ENCODE data around the gene ECE1.
"Not testable (repeated sequence)": the region's sequence is repeated elsewhere in the genome, so short reads cannot be mapped to it uniquely, and the experiment has no call there.

ECE1 gene

GRCh38 chr1:21247892-21248715, 42.2 kb downstream of the ECE1 start:
- DNase-seq: no peak

GRCh38 chr1:21246905-21247642, 43.2 kb downstream of the ECE1 start:
- DNase-seq: no peak

GRCh38 chr1:21245688-21246229, 44.5 kb downstream of the ECE1 start:
- no peak for DNase-seq

- DNase-seq: no peak
Observed at GRCh38 chr1:21244986-21245687, 45.1 kb downstream of the ECE1 start.

- no peak for DNase-seq
Observed at GRCh38 chr1:21244154-21244553, 46.1 kb downstream of the ECE1 start.

GRCh38 chr1:21242846-21243245, 47.4 kb downstream of the ECE1 start:
- DNase-seq: no peak

- no peak for DNase-seq
Observed at GRCh38 chr1:21241771-21242581, 48.3 kb downstream of the ECE1 start.

- no peak for DNase-seq
Observed at GRCh38 chr1:21240706-21241105, 49.6 kb downstream of the ECE1 start.

- DNase-seq: no peak
Observed at GRCh38 chr1:21239221-21239620, 51.0 kb downstream of the ECE1 start.

GRCh38 chr1:21238141-21238800, 52.0 kb downstream of the ECE1 start:
- DNase-seq: peak; percentile 95

- no peak for DNase-seq
Observed at GRCh38 chr1:21237446-21238088, 52.7 kb downstream of the ECE1 start.

- DNase-seq: no peak
Observed at GRCh38 chr1:21236178-21236577, 54.1 kb downstream of the ECE1 start.

GRCh38 chr1:21234779-21235178, 55.5 kb downstream of the ECE1 start:
- no peak for DNase-seq

- no peak for DNase-seq
Observed at GRCh38 chr1:21233490-21233889, 56.8 kb downstream of the ECE1 start.

- DNase-seq: peak; percentile 30
Observed at GRCh38 chr1:21232044-21232443, 58.2 kb downstream of the ECE1 start.

GRCh38 chr1:21229246-21230000, 60.8 kb downstream of the ECE1 start:
- no peak for DNase-seq

- DNase-seq: not testable (repeated sequence)
Observed at GRCh38 chr1:21228224-21228623, 62.0 kb downstream of the ECE1 start.

GRCh38 chr1:21225065-21225464, 65.2 kb downstream of the ECE1 start:
- DNase-seq: no peak

GRCh38 chr1:21220815-21221214, 69.4 kb downstream of the ECE1 start:
- DNase-seq: no peak

- no peak for DNase-seq
Observed at GRCh38 chr1:21219674-21220073, 70.6 kb downstream of the ECE1 start.

Data from T1000 (cell line).